HUES6 (cell line): ENCODE data around the gene IGSF11.
"Not testable (repeated sequence)": the region's sequence is repeated elsewhere in the genome, so short reads cannot be mapped to it uniquely, and the experiment has no call there.

ENCODE experiments used
- H3K27ac ChIP-seq: 2 replicates; pipeline ENCODE4 v1.7.0; 2013; ENCODE audit warnings: low read depth, mild to moderate bottlenecking, low read length, inconsistent platforms
- H3K27me3 ChIP-seq: 2 replicates; pipeline ENCODE4 v1.6.1; 2013; ENCODE audit warnings: low read length; ENCODE audit not compliant: control insufficient read depth, insufficient read depth
- H3K36me3 ChIP-seq: 2 replicates; pipeline ENCODE4 v1.6.1; 2013; ENCODE audit warnings: low read length; ENCODE audit not compliant: control insufficient read depth, insufficient read depth
- H3K4me1 ChIP-seq: 2 replicates; pipeline ENCODE4 v1.6.1; 2013; ENCODE audit warnings: low read length; ENCODE audit not compliant: control insufficient read depth, insufficient read depth
- H3K4me3 ChIP-seq: 2 replicates; pipeline ENCODE4 v1.5.1; 2013; ENCODE audit warnings: low read depth, low read length
- H3K9ac ChIP-seq: one replicate; pipeline ENCODE4 v1.6.1; 2013; ENCODE audit warnings: mild to moderate bottlenecking, low read length
- H3K9me3 ChIP-seq: 2 replicates; pipeline ENCODE4 v1.6.1; 2013; ENCODE audit warnings: low read depth, low read length; ENCODE audit not compliant: control insufficient read depth, insufficient read depth

The IGSF11 gene, protein sequence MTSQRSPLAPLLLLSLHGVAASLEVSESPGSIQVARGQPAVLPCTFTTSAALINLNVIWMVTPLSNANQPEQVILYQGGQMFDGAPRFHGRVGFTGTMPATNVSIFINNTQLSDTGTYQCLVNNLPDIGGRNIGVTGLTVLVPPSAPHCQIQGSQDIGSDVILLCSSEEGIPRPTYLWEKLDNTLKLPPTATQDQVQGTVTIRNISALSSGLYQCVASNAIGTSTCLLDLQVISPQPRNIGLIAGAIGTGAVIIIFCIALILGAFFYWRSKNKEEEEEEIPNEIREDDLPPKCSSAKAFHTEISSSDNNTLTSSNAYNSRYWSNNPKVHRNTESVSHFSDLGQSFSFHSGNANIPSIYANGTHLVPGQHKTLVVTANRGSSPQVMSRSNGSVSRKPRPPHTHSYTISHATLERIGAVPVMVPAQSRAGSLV

DNA sequence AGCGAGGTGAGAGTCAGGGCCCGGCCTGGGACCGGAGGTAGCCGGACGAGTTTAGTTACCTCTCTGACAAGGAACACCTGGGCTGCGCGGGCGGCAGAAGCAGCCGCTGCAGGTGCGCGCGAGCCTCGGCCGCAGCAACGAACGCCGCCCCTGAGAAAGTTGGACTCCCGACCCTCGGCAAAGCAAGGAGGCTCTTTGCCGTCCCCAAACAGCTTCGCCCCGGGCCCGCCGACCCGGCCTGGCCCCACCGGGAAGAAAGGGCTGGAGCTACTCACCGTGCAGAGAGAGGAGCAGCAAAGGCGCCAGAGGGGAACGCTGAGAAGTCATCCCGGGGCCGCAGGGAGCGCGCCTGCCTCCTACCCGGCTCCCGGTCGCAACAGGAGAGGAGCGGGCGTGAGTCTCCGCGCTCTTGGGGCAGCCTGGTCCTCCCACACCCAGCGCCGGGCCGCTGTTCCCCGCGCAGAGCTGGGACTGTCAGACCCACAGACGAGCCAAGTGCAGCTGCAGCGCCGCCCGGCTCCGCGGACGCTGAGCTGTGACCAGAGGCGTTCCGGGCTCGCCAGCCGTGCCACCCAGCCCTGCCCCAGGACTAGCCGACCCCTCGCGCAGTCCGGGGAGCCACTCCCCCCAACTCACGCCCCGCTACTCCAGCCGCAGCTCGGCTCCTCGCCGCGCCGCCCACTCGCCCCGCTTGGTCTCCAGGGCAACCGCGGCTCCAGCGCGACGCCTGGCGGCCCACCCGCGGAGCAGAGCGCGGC lies at the start of gene IGSF11:
IGSF11 (minus strand) TSS at position 591 of the 758 bp plus-strand sequence; CDS start at position 327, 264 bp downstream.
- Histone ChIP-seq H3K4me3 (peak within 1 kb of the TSS; percentile 92), H3K27ac (no peak within 1 kb of the TSS), H3K27me3 (peaks cover 43% of the 10 kb centered on the region), H3K4me1 (no peaks in the 10 kb centered on the region), H3K9ac (peak within 1 kb of the TSS; percentile 42), H3K36me3 (no peaks in the 10 kb centered on the region), H3K9me3 (peaks cover 5% of the 10 kb centered on the region; the same call in 1 of the 2 replicates)

- Histone ChIP-seq H3K9me3 (0 out of 2 replicates have a peak, but pooled peaks cover 2% of the 10 kb centered on the region), H3K27ac (no peak overlapping the region), H3K9ac (no peak overlapping the region), H3K4me1 (no peaks in the 10 kb centered on the region), H3K27me3 (no peaks in the 10 kb centered on the region), H3K4me3 (no peak overlapping the region), H3K36me3 (no peaks in the 10 kb centered on the region)
These were observed 45.7 kb upstream of the IGSF11 start for GRCh38 chr3:119080364-119080763.

DNA sequence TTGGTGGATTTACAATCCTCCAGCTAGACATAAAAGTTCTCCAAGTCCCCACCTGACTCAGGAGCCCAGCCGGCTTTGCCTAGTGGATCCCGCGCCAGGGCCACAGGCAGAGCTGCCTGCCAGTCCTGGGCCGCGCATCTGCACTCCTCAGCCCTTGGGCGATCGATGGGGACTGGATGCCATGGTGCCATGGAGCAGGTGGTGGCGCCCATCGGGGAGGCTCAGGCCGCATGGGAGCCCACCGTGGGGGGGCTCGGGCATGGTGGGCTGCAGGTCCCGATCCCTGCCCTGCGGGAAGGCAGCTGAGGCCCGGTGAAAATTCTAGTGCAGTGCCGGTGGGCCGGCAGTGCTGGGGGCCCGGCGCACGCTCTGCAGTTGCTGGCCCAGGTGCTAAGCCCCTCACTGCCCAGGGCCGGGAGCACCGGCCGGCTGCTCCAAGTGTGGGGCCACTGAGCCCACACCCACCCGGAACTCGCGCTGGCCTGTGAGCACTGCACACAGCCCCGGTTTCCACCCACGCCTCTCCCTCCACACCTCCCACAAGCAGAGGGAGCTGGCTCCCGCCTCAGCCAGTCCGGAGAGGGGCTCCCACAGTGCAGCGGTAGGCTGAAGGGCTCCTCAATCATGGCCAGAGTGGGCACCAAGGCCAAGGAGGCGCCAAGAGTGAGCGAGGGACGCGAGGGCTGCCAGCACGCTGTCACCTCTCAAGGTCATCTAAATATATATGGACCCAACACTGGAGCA lies 38.8 kb upstream of the IGSF11 start:
- H3K4me1 ChIP-seq: no peaks in the 10 kb centered on the region
- no peak overlapping the region for H3K4me3 ChIP-seq
- no peak overlapping the region for H3K9ac ChIP-seq
- peaks cover 13% of the 10 kb centered on the region; the same call in 1 of the 2 replicates for H3K9me3 ChIP-seq
- H3K27ac ChIP-seq: no peak overlapping the region
- H3K27me3 ChIP-seq: no peaks in the 10 kb centered on the region
- no peaks in the 10 kb centered on the region for H3K36me3 ChIP-seq

GRCh38 chr3:119072451-119072850 lies 37.8 kb upstream of the IGSF11 start:
- not testable (repeated sequence) for H3K4me1 ChIP-seq, H3K36me3 ChIP-seq, H3K27me3 ChIP-seq, H3K27ac ChIP-seq, H3K4me3 ChIP-seq, H3K9ac ChIP-seq
- H3K9me3 ChIP-seq: peaks cover 11% of the 10 kb centered on the region; the same call in 1 of the 2 replicates

DNA sequence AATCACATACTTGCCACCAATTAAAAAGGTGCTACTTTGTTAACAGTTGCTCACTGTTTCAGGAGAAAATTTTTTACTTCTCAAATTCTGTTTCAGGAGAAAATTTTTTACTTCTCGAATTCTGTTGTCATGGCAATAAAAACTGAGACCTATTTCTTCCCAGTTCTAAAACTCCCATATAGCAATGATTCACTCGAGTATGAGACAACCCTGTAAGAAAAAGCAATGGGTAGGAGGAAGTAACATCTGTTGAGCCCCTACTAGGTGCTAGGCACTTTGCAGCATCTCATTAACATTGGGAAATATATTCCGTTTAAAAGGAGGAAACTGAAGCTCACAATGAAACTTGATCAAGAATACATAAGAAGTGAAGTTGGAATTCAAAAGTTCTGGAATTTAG lies 35.1 kb upstream of the IGSF11 start:
- Histone ChIP-seq H3K9ac (no peak overlapping the region), H3K36me3 (no peaks in the 10 kb centered on the region), H3K27me3 (no peaks in the 10 kb centered on the region), H3K27ac (no peak overlapping the region), H3K9me3 (peaks cover 11% of the 10 kb centered on the region; the same call in 1 of the 2 replicates), H3K4me3 (no peak overlapping the region), H3K4me1 (no peaks in the 10 kb centered on the region)

DNA sequence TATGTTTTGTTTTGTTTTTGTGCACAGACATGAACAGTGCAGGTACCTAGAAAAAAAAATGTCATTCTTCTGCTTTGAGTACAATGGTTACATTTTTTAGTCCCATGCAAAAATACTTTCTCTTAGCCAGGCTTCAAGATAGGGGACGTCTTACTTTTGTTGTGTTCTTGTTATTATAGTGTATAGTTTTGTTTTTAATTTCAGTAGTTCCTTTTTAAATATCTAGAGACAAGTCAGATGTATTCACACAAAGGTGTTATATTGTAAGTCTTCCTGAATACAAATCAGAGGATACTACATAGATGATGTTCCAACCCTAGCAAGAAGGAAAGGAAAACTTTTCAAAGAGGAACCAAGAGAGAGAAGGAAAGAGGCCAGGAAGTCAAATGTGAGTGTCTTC lies 28.8 kb upstream of the IGSF11 start:
- H3K4me3 ChIP-seq: no peak overlapping the region
- no peaks in the 10 kb centered on the region for H3K4me1 ChIP-seq
- no peaks in the 10 kb centered on the region for H3K9me3 ChIP-seq
- no peak overlapping the region for H3K9ac ChIP-seq
- H3K27me3 ChIP-seq: no peaks in the 10 kb centered on the region
- no peak overlapping the region for H3K27ac ChIP-seq
- no peaks in the 10 kb centered on the region for H3K36me3 ChIP-seq

GRCh38 chr3:119062892-119063291 lies 28.2 kb upstream of the IGSF11 start:
- Histone ChIP-seq H3K4me1 (no peaks in the 10 kb centered on the region), H3K9me3 (no peaks in the 10 kb centered on the region), H3K27ac (no peak overlapping the region), H3K9ac (no peak overlapping the region), H3K27me3 (no peaks in the 10 kb centered on the region), H3K4me3 (no peak overlapping the region), H3K36me3 (no peaks in the 10 kb centered on the region)

GRCh38 chr3:119044593-119044992 lies 9.9 kb upstream of the IGSF11 start:
- peaks cover 22% of the 10 kb centered on the region; the same call in 1 of the 2 replicates for H3K9me3 ChIP-seq
- no peak overlapping the region for H3K27ac ChIP-seq
- H3K4me3 ChIP-seq: peak overlapping the region; percentile 51; the same call in 1 of the 2 replicates
- no peaks in the 10 kb centered on the region for H3K27me3 ChIP-seq
- no peaks in the 10 kb centered on the region for H3K36me3 ChIP-seq
- no peaks in the 10 kb centered on the region for H3K4me1 ChIP-seq
- no peak overlapping the region for H3K9ac ChIP-seq

DNA sequence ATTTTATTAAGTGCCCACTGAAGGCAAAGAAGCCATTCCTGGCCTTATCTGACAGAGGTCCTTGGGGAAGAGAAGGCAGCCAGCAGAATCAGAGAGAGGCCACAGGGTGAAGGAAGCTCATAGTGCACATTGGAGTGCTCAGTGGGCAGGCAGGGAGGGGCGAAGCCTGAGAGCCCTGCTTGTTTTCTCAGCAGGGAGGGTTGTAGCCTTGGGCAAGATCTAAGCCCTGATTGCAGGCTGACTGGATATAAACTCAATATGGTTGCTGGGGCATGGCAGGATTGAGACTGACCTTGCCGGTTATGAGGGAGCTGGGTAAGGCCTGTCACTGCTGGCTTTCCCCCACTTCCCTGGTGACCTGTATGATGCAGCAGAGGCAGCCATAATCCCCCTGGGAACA lies 7.5 kb upstream of the IGSF11 start:
- Histone ChIP-seq H3K4me3 (no peak overlapping the region), H3K4me1 (no peaks in the 10 kb centered on the region), H3K36me3 (no peaks in the 10 kb centered on the region), H3K27me3 (no peaks in the 10 kb centered on the region), H3K27ac (no peak overlapping the region), H3K9ac (no peak overlapping the region), H3K9me3 (peaks cover 29% of the 10 kb centered on the region; the same call in 1 of the 2 replicates)

DNA sequence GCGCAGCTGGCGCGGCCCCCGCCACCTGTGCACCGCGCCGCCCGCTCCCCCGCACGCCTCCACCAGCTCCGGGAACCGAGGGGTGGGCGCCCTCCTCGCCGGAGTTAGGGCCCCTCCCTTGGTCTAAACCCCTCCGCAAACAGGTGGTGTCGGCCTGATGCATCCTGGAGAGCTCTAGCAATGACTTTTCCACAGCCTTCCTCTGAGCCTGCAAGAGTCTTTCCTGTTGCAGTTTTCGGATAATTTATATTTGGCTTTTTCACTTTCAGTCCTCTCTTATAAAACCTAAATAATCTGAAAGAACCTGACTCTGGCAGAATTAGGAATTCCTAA lies 334 bp upstream of the IGSF11 start:
- Histone ChIP-seq H3K27ac (no peak overlapping the region), H3K9me3 (peaks cover 8% of the 10 kb centered on the region; the same call in 1 of the 2 replicates), H3K4me1 (no peaks in the 10 kb centered on the region), H3K9ac (no peak overlapping the region), H3K4me3 (peak overlapping the region; percentile 92), H3K36me3 (no peaks in the 10 kb centered on the region), H3K27me3 (peaks cover 43% of the 10 kb centered on the region)
